Testis (tissue), 2 donors: Measurements from ENCODE around the gene SST.

Source experiments
- POLR2A ChIP-seq: fragments of 450-650 bp; IDR thresholded peaks from one replicate; pipeline ENCODE4 v1.6.1; 2017; ENCODE audit warnings: antibody characterized with exemption, mild to moderate bottlenecking, moderate library complexity
- TF ChIP-seq, protein P1 (sequence below), 3 experiments: fragments of 450-650 bp in 2 of 3; fragments of 200-600 bp in 1 of 3; sonication (generic) in 1 of 3; IDR thresholded peaks; one replicate each; pipeline ENCODE4 v1.5.1; 2016 to 2019; ENCODE audit warnings: antibody characterized with exemption in 3 of 3, mild to moderate bottlenecking in 2 of 3, moderate library complexity in 1 of 3

DNA sequence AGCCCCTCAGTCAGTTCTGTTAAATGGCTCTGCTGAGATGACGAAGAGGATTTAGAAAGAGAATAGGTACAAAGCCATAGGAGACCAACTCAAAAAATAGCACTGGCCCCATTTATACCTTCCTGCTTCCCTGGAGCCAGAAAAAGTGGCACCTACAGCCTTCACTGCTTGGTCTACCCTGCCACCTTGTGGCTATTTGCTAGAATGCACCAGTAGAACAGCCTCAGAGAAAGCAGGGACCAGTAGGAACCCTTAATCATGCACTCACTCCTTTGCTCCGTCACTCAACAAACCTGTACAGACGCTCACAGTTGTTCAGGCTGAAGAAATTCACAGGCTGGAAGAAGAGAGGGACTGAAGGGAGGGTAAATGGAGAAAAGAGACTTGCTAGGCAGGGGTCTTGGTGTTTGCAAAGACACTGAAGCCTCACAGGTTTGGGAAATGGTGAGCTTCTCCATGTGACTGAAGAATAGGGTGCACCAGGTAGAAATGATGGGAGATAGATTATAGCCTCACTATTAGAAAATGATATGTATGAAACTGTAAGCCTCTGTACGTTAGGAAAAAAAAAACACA, 44.3 kb upstream of the SST start:
- TF ChIP-seq, protein P1, sequence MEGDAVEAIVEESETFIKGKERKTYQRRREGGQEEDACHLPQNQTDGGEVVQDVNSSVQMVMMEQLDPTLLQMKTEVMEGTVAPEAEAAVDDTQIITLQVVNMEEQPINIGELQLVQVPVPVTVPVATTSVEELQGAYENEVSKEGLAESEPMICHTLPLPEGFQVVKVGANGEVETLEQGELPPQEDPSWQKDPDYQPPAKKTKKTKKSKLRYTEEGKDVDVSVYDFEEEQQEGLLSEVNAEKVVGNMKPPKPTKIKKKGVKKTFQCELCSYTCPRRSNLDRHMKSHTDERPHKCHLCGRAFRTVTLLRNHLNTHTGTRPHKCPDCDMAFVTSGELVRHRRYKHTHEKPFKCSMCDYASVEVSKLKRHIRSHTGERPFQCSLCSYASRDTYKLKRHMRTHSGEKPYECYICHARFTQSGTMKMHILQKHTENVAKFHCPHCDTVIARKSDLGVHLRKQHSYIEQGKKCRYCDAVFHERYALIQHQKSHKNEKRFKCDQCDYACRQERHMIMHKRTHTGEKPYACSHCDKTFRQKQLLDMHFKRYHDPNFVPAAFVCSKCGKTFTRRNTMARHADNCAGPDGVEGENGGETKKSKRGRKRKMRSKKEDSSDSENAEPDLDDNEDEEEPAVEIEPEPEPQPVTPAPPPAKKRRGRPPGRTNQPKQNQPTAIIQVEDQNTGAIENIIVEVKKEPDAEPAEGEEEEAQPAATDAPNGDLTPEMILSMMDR (IDR thresholded peaks at IDR 0.05): peak; percentile 79 to 93 (median 90)
- no peak for TF ChIP-seq POLR2A
